BLaER1 (cell line): ENCODE data around the gene OR52B6.

Source experiments
- H3K27ac ChIP-seq: shearing (Covaris generic); formaldehyde crosslinking; 2 replicates; pipeline ENCODE4 v1.8.1; 2022
- H3K27me3 ChIP-seq: shearing (Covaris generic); formaldehyde crosslinking; 2 replicates; pipeline ENCODE4 v1.8.1; 2022
- H3K36me3 ChIP-seq: shearing (Covaris generic); formaldehyde crosslinking; 2 replicates; pipeline ENCODE4 v1.8.1; 2022
- H3K4me1 ChIP-seq: shearing (Covaris generic); formaldehyde crosslinking; 2 replicates; pipeline ENCODE4 v1.8.1; 2022
- H3K4me2 ChIP-seq: shearing (Covaris generic); formaldehyde crosslinking; 2 replicates; pipeline ENCODE4 v1.8.1; 2022
- H3K4me3 ChIP-seq: shearing (Covaris generic); formaldehyde crosslinking; 2 replicates; pipeline ENCODE4 v1.8.1; 2022
- H3K9ac ChIP-seq: shearing (Covaris generic); formaldehyde crosslinking; 2 replicates; pipeline ENCODE4 v1.8.1; 2022
- H3K9me3 ChIP-seq: shearing (Covaris generic); formaldehyde crosslinking; 2 replicates; pipeline ENCODE4 v1.8.1; 2022
- H4K20me1 ChIP-seq: shearing (Covaris generic); formaldehyde crosslinking; 2 replicates; pipeline ENCODE4 v1.8.1; 2022
- Cebpa-rat ChIP-seq: shearing (Covaris generic); IDR thresholded peaks from 2 replicates; pipeline ENCODE4 v1.8.1; 2022

The OR52B6 gene

DNA sequence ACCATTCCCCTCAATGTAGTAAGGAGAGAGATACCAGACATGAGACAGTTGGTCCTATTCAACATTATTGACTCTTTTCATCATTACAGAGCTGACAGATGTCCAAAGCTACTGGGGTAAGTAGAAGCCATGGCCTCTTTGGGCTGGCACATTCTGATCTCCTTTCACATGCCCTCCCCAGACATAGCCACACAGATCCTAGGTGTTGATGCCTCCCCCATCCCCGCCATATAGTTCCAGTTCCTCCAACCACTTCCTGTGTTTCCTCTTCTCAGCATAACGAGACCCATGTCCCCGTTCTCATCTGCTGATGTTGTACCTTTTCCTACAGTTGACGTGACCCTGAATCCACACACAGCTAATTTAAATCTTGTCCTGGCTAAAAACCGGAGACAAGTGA, 29.8 kb downstream of the OR52B6 start:
- TF ChIP-seq Cebpa-rat: no peak
- Histone ChIP-seq H3K4me1 (peaks cover 8% of the 10 kb centered on the region; the same call in 1 of the 2 replicates), H3K36me3 (peaks cover 62% of the 10 kb centered on the region), H3K27me3 (no peaks in the 10 kb centered on the region), H3K4me2 (0 out of 2 replicates have a peak overlapping the region, but pooled peaks have one; percentile 13), H4K20me1 (no peaks in the 10 kb centered on the region), H3K4me3 (no peak overlapping the region), H3K27ac (no peak overlapping the region), H3K9ac (no peak overlapping the region), H3K9me3 (no peaks in the 10 kb centered on the region)

- no peaks in the 10 kb centered on the region for H4K20me1 ChIP-seq
- peaks cover 51% of the 10 kb centered on the region for H3K36me3 ChIP-seq
- no peak overlapping the region for H3K9ac ChIP-seq
- no peaks in the 10 kb centered on the region for H3K9me3 ChIP-seq
- H3K4me1 ChIP-seq: peaks cover 8% of the 10 kb centered on the region; the same call in 1 of the 2 replicates
- no peak overlapping the region for H3K27ac ChIP-seq
- no peaks in the 10 kb centered on the region for H3K27me3 ChIP-seq
- H3K4me3 ChIP-seq: no peak overlapping the region
- no peak for TF ChIP-seq Cebpa-rat
- no peak overlapping the region for H3K4me2 ChIP-seq
Measured at GRCh38 chr11:5611627-5612026, 30.9 kb downstream of the OR52B6 start.

DNA sequence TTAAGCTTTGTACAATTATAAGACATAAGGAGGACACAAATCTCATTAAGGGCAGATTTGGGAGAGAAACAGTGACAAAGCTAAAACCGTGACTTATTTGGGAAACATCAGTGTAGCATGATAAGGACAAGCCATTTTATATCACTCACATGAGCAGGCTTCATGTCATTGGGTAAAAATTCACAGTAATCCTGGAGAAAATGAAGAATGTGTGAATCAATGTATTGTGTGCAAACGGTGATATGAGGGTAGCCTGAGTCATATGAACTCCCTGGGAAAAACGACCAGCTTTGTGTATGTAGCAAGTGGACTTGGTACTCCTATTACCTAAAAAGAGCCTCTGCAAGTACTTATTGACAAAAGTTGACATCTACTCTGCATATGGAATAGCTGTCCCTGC, 38.1 kb downstream of the OR52B6 start:
- Histone ChIP-seq H3K4me3 (no peak overlapping the region), H3K9ac (no peak overlapping the region), H3K9me3 (no peaks in the 10 kb centered on the region), H3K27me3 (no peaks in the 10 kb centered on the region), H3K4me1 (peaks cover under 1% of the 10 kb centered on the region; the same call in 1 of the 2 replicates), H3K36me3 (no peaks in the 10 kb centered on the region), H3K27ac (no peak overlapping the region), H4K20me1 (no peaks in the 10 kb centered on the region), H3K4me2 (no peak overlapping the region)
- TF ChIP-seq Cebpa-rat: no peak

DNA sequence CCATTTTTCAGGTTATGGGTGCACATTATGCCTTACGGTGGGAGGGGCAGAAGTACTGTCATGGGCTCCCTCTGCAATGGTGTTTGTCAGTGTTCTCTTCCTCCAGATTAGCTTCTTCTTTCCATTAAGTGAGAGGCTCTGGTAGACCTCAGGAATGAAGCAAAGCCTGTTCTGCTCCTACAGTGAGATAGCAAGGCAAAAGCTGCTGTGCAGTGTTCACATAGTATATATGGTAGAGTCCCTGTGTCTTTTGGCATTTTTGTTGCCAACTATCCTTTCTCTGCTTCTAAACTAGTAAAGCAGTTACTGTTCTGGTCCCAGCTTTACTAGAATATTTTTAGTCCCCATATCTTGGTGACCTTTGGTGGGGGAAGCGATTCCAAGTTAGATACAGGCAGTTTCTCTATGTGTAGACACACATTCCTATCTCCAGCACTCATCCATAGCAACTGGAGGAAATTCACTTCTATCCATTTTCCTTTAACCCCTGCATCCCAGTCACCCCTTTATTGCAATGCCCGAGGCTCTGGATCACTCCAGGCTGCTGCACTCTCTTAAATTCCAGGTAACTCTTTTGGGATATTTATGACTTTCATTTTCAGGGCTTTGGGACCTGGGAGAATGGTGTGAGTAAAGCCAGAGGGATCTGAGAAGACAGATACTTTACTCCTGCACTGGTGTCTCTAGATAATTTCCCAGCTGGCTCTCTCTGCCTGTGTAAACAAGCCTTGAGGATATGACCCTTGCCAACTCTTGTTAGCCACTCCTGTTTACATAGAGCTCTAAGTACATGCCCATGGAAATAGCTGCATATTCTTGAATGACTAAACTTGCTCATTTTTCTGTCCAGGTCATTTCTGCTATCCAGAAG, 40.2 kb downstream of the OR52B6 start:
- H3K4me3 ChIP-seq: no peak overlapping the region
- H3K9me3 ChIP-seq: no peaks in the 10 kb centered on the region
- no peaks in the 10 kb centered on the region for H3K36me3 ChIP-seq
- H3K4me1 ChIP-seq: peaks cover 15% of the 10 kb centered on the region
- no peak overlapping the region for H3K4me2 ChIP-seq
- H4K20me1 ChIP-seq: no peaks in the 10 kb centered on the region
- no peak for TF ChIP-seq Cebpa-rat
- H3K9ac ChIP-seq: no peak overlapping the region
- no peaks in the 10 kb centered on the region for H3K27me3 ChIP-seq
- H3K27ac ChIP-seq: no peak overlapping the region

DNA sequence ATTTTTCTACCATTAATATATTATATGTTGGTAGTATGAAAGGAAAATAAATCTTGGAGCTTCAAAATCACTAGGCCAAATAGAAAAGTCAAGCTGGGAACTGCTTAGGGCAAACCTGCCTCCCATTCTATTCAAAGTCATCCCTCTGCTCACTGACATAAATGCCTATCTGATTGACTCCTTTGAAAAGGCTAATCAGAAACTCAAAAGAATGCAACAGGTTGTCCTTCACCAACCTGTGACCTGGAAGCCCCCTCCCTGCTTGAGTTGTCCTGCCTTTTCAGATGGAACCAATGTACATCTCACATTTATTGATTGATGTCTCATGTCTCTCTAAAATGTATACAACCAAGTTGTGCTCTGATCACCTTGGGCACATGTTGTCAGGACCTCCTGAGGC, 40.9 kb downstream of the OR52B6 start:
- Histone ChIP-seq H3K27me3 (no peaks in the 10 kb centered on the region), H3K9ac (no peak overlapping the region), H3K4me1 (peaks cover 17% of the 10 kb centered on the region), H3K36me3 (no peaks in the 10 kb centered on the region), H3K27ac (no peak overlapping the region), H3K4me2 (no peak overlapping the region), H3K9me3 (no peaks in the 10 kb centered on the region), H4K20me1 (no peaks in the 10 kb centered on the region), H3K4me3 (no peak overlapping the region)
- TF ChIP-seq Cebpa-rat: no peak

DNA sequence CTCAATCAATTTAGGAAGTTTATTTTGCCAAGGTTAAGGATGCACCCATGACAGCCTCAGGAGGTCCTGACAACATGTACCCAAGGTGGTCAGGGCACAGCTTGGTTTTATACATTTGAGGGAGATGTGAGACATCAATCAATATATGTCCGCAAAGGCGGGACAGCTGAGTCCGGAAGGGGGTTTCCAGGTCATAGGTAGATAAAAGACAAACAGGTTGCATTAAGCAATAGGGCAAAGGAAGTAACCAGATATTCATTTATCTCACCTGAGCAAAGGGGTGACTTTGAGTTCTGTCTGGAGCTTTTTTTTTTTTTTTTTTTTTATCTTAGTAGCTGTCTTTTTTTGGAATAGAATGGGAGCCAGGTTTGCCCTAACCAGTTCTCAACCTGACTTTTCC, 42.1 kb downstream of the OR52B6 start:
- Histone ChIP-seq H3K4me1 (peaks cover 17% of the 10 kb centered on the region), H3K4me2 (no peak overlapping the region), H4K20me1 (no peaks in the 10 kb centered on the region), H3K27me3 (no peaks in the 10 kb centered on the region), H3K4me3 (no peak overlapping the region), H3K27ac (no peak overlapping the region), H3K9ac (no peak overlapping the region), H3K9me3 (no peaks in the 10 kb centered on the region), H3K36me3 (no peaks in the 10 kb centered on the region)
- no peak for TF ChIP-seq Cebpa-rat

DNA sequence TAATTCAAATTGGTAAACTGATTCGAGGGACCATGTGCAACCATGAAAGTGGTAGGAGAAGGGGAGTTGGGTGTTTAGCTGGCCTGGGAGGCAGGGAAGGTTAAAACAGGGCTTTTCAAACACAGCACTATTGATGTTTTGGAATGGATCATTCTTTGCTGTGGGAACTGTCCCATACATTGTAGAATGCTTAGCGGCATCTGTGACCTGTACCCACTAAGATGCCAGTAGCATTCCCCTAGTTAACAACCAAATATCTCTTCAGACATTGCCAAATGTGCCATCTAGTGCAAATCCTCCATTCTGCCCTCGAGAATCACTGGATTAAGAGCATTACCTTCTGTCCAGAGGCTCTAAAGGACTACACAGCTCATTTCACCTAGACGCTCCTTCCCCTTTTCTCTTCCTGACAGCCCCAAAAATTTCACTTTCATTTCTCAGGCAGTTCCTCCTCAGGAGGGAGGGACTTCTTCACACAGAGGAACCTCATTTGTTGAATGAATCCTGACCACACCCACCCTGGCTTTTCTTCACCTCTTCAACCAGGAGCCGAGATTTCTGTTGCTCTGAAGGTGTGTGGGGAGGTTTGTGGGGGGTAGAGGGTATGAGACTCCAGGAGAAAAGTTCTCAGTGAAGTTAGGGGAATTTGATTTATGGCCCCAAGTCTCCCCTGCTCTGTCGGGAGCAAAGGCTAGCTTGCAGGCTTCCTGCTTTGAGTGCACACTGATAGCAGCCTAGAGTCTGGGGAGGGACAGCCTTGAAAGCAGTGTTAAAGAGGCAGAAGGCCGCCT, 44.0 kb downstream of the OR52B6 start, which contains the start of gene TRIM34:
Gene TRIM34, plus strand, starts transcription at position 513 of the 791 bp plus-strand sequence. CDS start 7,331 bp downstream, outside the sequence.
- no peaks in the 10 kb centered on the region for H4K20me1 ChIP-seq
- TF ChIP-seq Cebpa-rat: no peak
- no peaks in the 10 kb centered on the region for H3K36me3 ChIP-seq
- peaks cover 17% of the 10 kb centered on the region for H3K4me1 ChIP-seq
- H3K9ac ChIP-seq: peak within 1 kb of the TSS; percentile 75
- peak within 1 kb of the TSS; percentile 95 for H3K4me2 ChIP-seq
- peaks cover 4% of the 10 kb centered on the region; the same call in 1 of the 2 replicates for H3K9me3 ChIP-seq
- H3K27me3 ChIP-seq: no peaks in the 10 kb centered on the region
- H3K27ac ChIP-seq: peak within 1 kb of the TSS; percentile 58
- H3K4me3 ChIP-seq: peak within 1 kb of the TSS; percentile 69

- Histone ChIP-seq H3K36me3 (no peaks in the 10 kb centered on the region), H3K9me3 (peaks cover 4% of the 10 kb centered on the region; the same call in 1 of the 2 replicates), H3K27ac (peak overlapping the region; percentile 58), H4K20me1 (no peaks in the 10 kb centered on the region), H3K4me2 (peak overlapping the region; percentile 95), H3K9ac (peak overlapping the region; percentile 75), H3K27me3 (no peaks in the 10 kb centered on the region), H3K4me3 (peak overlapping the region; percentile 69), H3K4me1 (peaks cover 17% of the 10 kb centered on the region)
- no peak for TF ChIP-seq Cebpa-rat
Measured at GRCh38 chr11:5625281-5625680, 44.6 kb downstream of the OR52B6 start.

DNA sequence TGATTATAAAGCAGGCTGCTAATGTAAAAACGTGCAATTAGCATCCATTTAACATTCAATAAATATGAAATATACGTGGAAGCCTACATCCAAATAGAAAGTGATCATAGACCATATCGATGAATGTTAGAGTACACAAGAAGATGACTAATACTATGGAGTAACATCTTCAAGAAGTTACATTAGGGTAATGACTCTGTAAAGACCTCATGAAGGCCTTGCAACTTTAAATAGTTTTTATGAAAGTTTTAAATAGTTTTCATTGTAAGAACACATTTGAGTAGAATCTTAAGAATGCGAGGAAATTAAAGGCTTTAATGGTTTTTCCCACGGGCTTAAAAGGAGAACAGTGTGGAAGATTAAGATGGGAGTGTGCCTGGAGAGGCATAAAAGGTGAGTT, 45.5 kb downstream of the OR52B6 start:
- TF ChIP-seq Cebpa-rat: no peak
- peaks cover 4% of the 10 kb centered on the region; the same call in 1 of the 2 replicates for H3K9me3 ChIP-seq
- peak overlapping the region; percentile 95 for H3K4me2 ChIP-seq
- no peaks in the 10 kb centered on the region for H4K20me1 ChIP-seq
- H3K4me3 ChIP-seq: no peak overlapping the region
- peaks cover 17% of the 10 kb centered on the region for H3K4me1 ChIP-seq
- H3K27ac ChIP-seq: no peak overlapping the region
- H3K27me3 ChIP-seq: no peaks in the 10 kb centered on the region
- no peak overlapping the region for H3K9ac ChIP-seq
- H3K36me3 ChIP-seq: no peaks in the 10 kb centered on the region

- no peak overlapping the region for H3K27ac ChIP-seq
- peaks cover 39% of the 10 kb centered on the region for H3K36me3 ChIP-seq
- H3K9me3 ChIP-seq: peaks cover 4% of the 10 kb centered on the region; the same call in 1 of the 2 replicates
- H3K4me3 ChIP-seq: no peak overlapping the region
- H3K4me1 ChIP-seq: no peaks in the 10 kb centered on the region
- TF ChIP-seq Cebpa-rat: no peak
- no peak overlapping the region for H3K4me2 ChIP-seq
- no peaks in the 10 kb centered on the region for H4K20me1 ChIP-seq
- no peak overlapping the region for H3K9ac ChIP-seq
- no peaks in the 10 kb centered on the region for H3K27me3 ChIP-seq
Measured at GRCh38 chr11:5631417-5631816, 50.7 kb downstream of the OR52B6 start.
